Umbilical cord (tissue), 2 donors: ENCODE measurements around the gene UBAC1. TPM values are rescaled to one million over a fixed set of nuclear protein-coding genes. Genes with fewer than 3 reads are reported as not detected.
"Not testable (repeated sequence)": the region's sequence is repeated elsewhere in the genome, so short reads cannot be mapped to it uniquely, and the experiment has no call there.

Experiments used
- DNase-seq: peaks from one replicate; pipeline ENCODE4 v3.0.0-alpha.2; 2015; ENCODE audit warnings: low spot score
- total RNA-seq: library from RNA; depleted of rRNA; stranded (reverse); fragments of >200 nt; gene quantifications from one replicate; pipeline ENCODE4 v1.2.3, GENCODE V29; 2014; ENCODE audit warnings: low replicate concordance; ENCODE audit not compliant: insufficient read depth

The UBAC1 gene
- total RNA-seq, 1 donor from 2014 or later, result 29.1 TPM

- DNase-seq, result no peak
Measured at GRCh38 chr9:135923508-135923907, 37.7 kb downstream of the UBAC1 start.

GRCh38 chr9:135921749-135922310 lies 39.3 kb downstream of the UBAC1 start:
- DNase-seq, result no peak

DNA sequence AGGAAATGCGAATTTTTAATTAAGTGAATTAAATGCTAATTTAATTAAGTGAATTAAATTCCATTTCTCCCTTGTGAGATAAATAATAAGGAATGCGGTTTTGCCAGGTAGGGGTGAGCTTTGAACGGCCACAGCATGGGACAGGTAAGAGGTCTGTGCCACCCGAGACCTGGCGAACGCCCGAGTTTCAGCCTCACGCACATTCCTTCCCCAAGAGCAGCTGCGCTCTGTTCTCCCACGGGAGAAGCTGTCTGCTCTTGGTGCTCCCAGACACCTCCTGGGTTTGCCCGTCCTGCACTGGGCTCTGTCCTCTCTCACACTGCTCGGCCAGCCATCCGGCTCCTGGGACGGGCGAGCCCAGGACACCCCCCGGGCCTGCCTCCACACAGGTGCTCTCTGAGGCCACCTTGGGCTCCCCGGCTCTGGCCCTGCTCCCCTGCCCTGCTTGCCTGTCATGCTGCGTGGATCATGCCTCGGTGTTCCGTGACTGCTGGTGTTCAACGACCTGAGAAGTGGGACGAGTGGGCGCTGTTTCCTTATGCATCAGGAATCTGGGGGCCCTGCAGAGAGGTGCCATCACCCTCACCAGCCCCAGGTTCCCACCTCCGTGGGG lies 40.1 kb downstream of the UBAC1 start:
- no peak for DNase-seq

DNA sequence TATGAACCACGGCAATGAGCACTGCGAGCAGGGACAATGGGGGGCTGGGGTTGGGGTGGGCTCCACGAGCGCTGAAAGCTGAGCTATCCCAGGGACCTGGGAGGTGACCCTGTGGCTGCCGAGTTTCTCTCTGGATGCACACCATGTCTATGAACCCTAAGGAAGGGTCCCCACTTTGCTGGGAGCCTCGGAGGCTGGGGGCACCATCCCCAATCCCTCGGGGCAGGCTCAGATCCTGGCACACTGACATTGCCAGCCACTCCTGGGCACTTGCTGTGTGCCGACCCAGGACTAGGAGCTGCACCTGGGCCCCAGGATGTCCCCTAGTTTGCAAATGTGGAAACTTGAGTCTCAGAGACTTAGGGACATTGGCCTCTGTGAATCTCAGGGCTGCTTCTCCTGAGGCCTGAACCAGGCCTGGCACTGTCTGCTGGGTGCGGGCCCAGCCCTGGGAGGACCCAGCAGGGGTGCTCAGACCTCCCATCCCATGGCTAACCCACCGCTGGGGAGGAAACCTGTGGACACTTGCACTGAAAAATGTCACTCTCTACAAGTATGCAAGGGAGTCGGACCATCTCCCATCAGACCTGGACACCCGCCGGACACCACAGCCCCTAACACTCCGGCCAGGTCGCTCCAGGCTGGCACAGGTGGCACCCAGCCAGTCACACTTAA lies 40.8 kb downstream of the UBAC1 start:
- DNase-seq, result no peak

DNA sequence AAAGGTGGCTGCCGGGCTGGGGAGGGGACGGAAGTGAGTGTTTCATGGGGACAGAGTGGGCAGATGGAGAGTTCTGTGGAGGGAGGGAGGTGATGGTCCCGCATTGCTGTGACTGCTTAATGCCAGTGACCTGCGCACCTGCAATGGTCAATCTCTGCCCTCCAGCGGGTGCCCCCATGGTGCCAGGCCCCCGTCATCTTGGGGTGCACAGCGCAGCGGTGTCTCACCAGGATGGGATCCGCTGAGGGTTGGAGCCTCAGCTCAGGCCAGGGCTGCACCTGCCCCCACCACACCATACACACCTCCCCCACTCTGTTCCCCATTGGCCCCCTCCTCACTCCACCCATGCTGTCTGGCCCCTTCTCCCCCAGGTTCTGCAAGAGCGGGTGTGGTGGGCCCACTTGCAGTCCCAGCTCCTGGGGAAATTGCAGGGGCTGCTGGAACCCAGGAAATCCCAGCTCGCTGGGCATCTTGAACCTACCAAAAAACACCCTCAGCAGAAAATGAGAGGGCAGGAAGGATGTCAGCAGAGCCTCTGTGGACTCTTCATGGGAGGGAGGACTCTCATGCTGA lies 41.8 kb downstream of the UBAC1 start:
- DNase-seq, result no peak

DNA sequence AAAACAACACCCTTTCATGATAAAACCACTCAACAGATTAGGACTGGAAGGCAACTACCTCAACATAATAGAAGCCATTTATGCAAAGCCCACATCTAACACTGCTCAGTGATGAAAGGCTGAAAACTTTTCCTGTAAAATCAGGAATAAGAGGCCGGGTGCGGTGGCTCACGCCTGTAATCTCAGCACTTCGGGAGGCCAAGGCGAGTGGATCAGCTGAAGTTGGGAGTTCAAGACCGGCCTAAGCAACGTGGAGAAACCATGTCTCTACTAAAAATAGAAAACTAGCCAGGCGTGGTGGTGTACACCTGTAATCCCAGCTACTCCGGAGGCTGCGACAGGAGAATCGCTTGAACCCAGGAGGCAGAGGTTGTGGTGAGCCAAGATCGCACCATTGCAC lies 44.9 kb downstream of the UBAC1 start:
- not testable (repeated sequence) for DNase-seq

GRCh38 chr9:135914921-135915320 lies 46.3 kb downstream of the UBAC1 start:
- DNase-seq, result no peak

DNA sequence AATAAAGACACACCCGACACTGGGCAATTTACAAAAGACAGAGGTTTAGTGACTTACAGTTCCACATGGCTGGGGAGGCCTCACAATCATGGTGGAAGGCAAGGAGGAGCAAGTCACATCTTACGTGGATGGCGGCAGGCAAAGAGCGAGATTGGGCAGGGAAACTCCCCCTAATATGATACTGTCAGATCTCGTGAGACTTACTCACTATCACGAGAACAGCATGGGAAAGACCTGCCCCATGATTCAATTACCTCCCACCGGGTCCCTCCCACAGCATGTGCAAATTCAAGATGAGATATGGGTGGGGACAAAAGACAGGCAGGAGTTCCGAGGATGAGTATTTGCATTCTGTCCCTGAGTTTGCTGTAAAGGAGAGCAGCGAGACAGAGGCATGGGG lies 49.9 kb downstream of the UBAC1 start:
- DNase-seq, result not testable (repeated sequence)

- no peak for DNase-seq
Measured at GRCh38 chr9:135910757-135911156, 50.4 kb downstream of the UBAC1 start.

DNA sequence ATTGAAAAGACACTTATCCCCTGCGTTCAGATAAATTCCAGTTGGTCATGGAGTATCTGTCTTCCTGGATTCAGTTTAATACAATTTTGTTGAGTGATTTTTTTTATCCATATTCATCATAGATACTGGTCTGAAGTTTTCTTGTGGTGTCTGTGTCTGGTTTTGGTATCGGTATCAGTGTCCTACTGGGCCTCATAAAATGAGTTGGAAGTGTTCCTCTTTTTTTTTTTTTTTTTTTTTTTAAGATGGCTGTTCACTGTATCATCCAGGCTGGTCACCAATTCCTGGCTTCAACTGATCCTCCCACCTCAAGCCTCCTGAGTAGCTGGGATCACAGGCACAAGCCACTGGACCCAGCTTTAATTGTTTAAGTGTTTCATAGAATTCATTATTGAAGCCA lies 51.0 kb downstream of the UBAC1 start:
- DNase-seq, result no peak

DNA sequence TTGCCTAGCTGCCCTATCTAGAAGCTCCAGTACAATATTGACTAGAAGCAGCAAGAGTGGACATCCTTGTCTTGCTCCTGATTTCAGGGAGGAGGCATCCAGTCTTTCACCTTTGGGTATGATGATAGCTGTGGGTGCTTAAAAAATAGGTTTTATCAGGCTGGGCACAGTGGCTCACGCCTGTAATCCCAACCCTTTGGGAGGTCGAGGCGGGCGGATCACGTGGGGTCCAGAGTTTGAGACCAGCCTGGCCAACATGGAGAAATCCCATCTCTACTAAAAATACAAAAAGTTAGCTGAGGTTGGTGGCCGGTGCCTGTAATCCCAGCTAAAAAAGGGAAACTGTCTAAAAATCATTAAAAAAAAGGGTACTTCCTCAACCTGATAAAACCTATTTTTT lies 51.8 kb downstream of the UBAC1 start:
- DNase-seq, result no peak

DNA sequence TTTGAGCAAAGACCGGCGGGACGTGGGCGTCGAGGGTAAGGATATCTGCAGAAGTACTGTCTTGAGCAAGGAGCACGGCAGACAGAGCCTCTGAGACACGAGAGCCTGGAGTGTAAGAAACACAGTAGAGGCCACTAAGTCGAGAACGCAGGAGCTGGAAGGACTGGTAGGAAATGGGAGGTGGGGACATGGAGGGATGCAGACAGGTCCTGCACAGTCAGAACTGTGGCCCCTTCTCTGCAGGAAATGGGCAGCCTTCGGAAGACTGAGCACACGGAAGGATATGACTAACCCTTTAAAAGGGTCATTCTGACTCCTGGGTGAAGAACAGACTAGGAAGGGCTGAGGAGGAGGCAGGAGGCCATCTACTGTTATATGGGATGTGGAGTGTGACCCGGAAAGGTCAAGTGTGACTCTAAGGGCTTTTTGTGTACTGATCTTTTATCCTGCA lies 52.4 kb downstream of the UBAC1 start:
- no peak for DNase-seq

DNA sequence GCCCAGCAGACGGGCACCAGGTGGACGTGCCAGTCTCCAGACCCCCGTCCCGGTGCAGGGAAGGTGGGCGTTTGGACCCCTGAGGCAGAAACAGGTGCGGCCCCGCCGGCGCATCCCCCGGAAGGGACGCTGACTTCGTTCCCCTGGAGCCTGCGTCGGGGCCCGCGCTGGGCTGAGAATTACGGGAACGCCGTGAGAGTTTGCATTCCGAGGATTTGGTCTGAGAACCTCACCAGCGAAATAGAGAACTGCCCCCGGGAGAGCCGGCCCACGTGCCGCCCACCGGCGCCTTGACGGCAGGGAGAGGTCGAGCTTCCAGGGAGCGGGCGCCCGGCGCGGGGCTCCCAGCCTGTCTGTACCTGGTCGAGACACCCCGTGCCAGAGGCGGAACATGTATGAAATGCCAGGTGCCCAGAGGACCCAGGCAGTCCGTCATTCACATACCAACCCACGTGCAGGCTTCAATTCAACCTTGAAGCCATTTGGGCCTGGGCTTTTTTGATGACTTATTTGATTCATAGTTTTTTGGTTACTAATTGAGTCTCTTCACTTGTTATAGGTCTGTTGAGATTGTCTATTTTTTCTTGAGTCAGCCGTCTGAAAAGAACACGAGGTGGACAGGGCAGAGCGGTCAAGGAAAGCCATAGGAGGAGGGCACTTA lies 53.0 kb downstream of the UBAC1 start:
- peak; percentile 23 for DNase-seq

GRCh38 chr9:135907431-135908092 lies 53.6 kb downstream of the UBAC1 start, which contains the start of gene CAMSAP1:
TSS of gene CAMSAP1 (minus strand) at chr9:135907546. CDS start at chr9:135907159, 387 bp downstream.
- peak; percentile 94 for DNase-seq

DNA sequence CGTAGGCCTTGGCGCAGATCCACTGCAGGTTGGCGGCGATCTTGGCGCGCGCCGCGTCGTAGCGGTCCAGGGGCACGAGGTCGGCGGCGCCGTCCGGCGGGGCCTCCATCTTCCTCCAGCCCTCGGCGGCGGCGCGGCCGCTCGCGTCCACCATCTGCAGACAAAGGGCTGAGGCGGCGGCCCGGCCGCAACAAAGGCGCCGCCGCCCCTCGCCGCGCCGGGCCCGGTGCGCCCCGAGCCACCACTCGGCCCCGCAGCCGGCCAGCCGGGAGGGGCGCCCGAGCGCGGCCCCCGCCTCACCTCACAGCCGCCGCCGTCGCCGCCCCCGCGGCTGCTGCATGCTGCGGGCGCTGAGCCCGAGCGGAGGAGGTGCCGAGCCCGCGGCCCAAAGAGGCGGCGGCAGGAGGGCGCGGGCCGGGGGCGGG lies 54.2 kb downstream of the UBAC1 start:
- DNase-seq, result no peak

DNA sequence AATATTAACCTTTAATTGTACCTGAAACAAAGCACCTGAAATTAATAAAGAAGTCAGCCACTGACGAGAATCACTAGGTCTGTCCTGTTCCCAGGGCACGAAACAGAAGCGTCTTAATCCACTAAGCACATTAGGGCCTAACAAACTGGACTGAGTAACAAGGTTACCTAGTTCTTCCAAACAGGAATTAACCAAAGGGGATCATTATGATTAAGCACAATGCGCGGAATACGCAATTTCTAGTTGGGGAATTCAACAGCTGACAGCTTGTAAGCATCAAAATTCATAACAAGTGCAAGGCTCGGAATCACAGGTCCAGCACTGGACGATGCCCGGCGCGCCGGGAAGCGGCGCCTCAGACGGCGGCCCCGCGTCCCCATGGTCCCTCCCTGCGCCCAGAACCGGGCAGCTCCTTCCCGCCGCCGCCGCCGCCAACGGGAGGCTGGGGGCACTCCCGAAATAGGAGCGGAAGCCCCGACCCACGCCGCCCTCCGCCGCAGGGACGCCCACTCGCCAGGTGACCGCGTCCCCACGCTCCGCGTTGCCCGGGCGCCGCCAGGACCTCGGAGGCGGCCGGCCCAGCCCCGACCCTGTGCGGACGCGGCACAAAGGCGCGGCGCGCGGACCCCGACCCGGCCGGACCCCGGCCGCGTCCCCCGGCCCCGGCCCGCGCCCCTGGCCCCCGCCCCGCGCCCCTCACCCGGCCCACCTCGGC lies 54.7 kb downstream of the UBAC1 start:
- DNase-seq, result peak; percentile 28

- peak; percentile 28 for DNase-seq
Measured at GRCh38 chr9:135905380-135906258, 55.6 kb downstream of the UBAC1 start.

- no peak for DNase-seq
Measured at GRCh38 chr9:135903786-135904520, 57.2 kb downstream of the UBAC1 start.

- no peak for DNase-seq
Measured at GRCh38 chr9:135903358-135903656, 57.9 kb downstream of the UBAC1 start.
